A673 (cell line): ENCODE measurements around the gene TSPAN10. TPM values are rescaled to one million over a fixed set of nuclear protein-coding genes. Genes with fewer than 3 reads are reported as not detected.
"Not testable (repeated sequence)": the region's sequence is repeated elsewhere in the genome, so short reads cannot be mapped to it uniquely, and the experiment has no call there.

Experiments used
- BruUV-seq: library from RNA; stranded (reverse); fragments of 400-500 nt; replicated peaks from 2 replicates; lab custom pipeline; 2021; lab: Mats Ljungman, UMichigan
- CTCF ChIA-PET: fragments of 300-600 bp; sonication (Branson Sonifier 250); formaldehyde crosslinking; loops from one replicate; lab custom pipeline; 2022; ENCODE audit warnings: antibody characterized with exemption; lab: Charles Lee
- POLR2A ChIA-PET: fragments of 300-600 bp; sonication (Branson Sonifier 250); formaldehyde crosslinking; loops from one replicate; lab custom pipeline; 2022; ENCODE audit warnings: antibody characterized with exemption; ENCODE audit not compliant: low non-redundant PET; lab: Charles Lee
- DNase-seq: peaks from one replicate; pipeline ENCODE4 v3.0.0-alpha.2; 2015; ENCODE audit warnings: low spot score
- H3K27ac ChIP-seq: fragments of 200-600 bp; sonication (generic); 2 replicates; pipeline ENCODE4 v1.5.1; 2016; ENCODE audit warnings: mixed run types, low read depth, mild to moderate bottlenecking, mixed read lengths, antibody characterized with exemption, low read length; ENCODE audit not compliant: poor library complexity, severe bottlenecking
- H3K27me3 ChIP-seq: fragments of 200-600 bp; sonication (generic); replicated peaks from 2 replicates; pipeline ENCODE4 v1.6.1; 2017; ENCODE audit warnings: mixed run types, low read depth, mild to moderate bottlenecking, mixed read lengths, antibody characterized with exemption, low read length; ENCODE audit not compliant: insufficient read depth, poor library complexity
- H3K36me3 ChIP-seq: fragments of 200-600 bp; sonication (generic); 2 replicates; pipeline ENCODE4 v1.6.1; 2016; ENCODE audit warnings: mixed run types, mild to moderate bottlenecking, mixed read lengths, antibody characterized with exemption, low read length; ENCODE audit not compliant: insufficient read depth, poor library complexity, severe bottlenecking
- H3K4me1 ChIP-seq: fragments of 200-600 bp; sonication (generic); 2 replicates; pipeline ENCODE4 v1.6.1; 2017; ENCODE audit warnings: mixed run types, mild to moderate bottlenecking, mixed read lengths, antibody characterized with exemption, low read length; ENCODE audit not compliant: insufficient read depth, poor library complexity, severe bottlenecking
- H3K4me3 ChIP-seq: fragments of 200-600 bp; sonication (generic); 2 replicates; pipeline ENCODE4 v1.5.1; 2016; ENCODE audit warnings: low read depth, mixed run types, mild to moderate bottlenecking, mixed read lengths, low read length; ENCODE audit not compliant: poor library complexity, severe bottlenecking
- H3K9me3 ChIP-seq: fragments of 200-600 bp; sonication (generic); 2 replicates; pipeline ENCODE4 v1.6.1; 2016; ENCODE audit warnings: mixed run types, low read depth, mild to moderate bottlenecking, mixed read lengths, antibody characterized with exemption, low read length; ENCODE audit not compliant: poor library complexity, severe bottlenecking
- EZH2 ChIP-seq: fragments of 200-600 bp; sonication (generic); IDR thresholded peaks from 2 replicates; pipeline ENCODE4 v1.6.1; 2017; ENCODE audit warnings: borderline replicate concordance, low read depth, mild to moderate bottlenecking, mixed read lengths, antibody characterized with exemption, low read length; ENCODE audit not compliant: poor library complexity, severe bottlenecking
- intact Hi-C: fragments of 100-400 bp; cut with micrococcal nuclease; formaldehyde crosslinking; loops from one replicate; pipeline ENCODE4 v1.10.0; 2022; ENCODE audit not compliant: unreplicated experiment
- total RNA-seq: library from RNA; stranded (reverse); gene quantifications from 2 replicates; pipeline ENCODE4 v1.2.3, GENCODE V29; 2021
- TF ChIP-seq, protein P1 (sequence below): fragments of 300-800, 200-600 bp; sonication (generic); conservative IDR thresholded peaks from 2 replicates; pipeline ENCODE4 v1.5.1; 2017; ENCODE audit warnings: low read depth, mild to moderate bottlenecking, antibody characterized with exemption, low read length, moderate library complexity, mixed read lengths

Gene TSPAN10
- total RNA-seq, 1 experiment from 2014 or later = 1.1 TPM

DNA sequence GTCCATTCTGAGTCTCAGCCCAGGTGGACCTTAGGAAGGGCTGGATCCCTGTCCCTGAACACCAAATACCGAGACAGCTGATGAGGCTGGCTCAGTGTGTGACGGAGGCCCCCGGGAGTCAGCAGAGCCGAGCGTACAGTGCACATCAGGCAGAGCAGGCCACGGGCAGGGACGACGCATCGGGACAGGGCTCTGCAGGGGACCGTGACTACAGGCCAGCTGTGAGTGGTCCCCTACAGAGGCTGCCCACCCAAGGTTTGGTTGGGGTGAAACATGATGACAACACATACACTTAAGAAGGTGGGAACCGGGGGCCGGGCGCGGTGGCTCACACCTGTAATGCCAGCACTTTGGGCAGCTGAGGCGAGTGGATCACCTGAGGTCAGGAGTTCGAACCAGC, 36.0 kb downstream of the TSPAN10 start:
- no TSS peak for BruUV-seq
- no peak overlapping the region for H3K27ac ChIP-seq
- no peak for DNase-seq
- H3K27me3 ChIP-seq = no peaks in the 10 kb centered on the region
- H3K4me3 ChIP-seq = no peak overlapping the region
- TF ChIP-seq EZH2 = no peak
- TF ChIP-seq, protein P1, sequence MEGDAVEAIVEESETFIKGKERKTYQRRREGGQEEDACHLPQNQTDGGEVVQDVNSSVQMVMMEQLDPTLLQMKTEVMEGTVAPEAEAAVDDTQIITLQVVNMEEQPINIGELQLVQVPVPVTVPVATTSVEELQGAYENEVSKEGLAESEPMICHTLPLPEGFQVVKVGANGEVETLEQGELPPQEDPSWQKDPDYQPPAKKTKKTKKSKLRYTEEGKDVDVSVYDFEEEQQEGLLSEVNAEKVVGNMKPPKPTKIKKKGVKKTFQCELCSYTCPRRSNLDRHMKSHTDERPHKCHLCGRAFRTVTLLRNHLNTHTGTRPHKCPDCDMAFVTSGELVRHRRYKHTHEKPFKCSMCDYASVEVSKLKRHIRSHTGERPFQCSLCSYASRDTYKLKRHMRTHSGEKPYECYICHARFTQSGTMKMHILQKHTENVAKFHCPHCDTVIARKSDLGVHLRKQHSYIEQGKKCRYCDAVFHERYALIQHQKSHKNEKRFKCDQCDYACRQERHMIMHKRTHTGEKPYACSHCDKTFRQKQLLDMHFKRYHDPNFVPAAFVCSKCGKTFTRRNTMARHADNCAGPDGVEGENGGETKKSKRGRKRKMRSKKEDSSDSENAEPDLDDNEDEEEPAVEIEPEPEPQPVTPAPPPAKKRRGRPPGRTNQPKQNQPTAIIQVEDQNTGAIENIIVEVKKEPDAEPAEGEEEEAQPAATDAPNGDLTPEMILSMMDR = no peak
- peaks cover 4% of the 10 kb centered on the region for H3K4me1 ChIP-seq
- POLR2A ChIA-PET = no interaction called here
- CTCF ChIA-PET = no interaction called here
- intact Hi-C loops = no loop called here
- H3K9me3 ChIP-seq = no peaks in the 10 kb centered on the region
- H3K36me3 ChIP-seq = peaks cover 69% of the 10 kb centered on the region

DNA sequence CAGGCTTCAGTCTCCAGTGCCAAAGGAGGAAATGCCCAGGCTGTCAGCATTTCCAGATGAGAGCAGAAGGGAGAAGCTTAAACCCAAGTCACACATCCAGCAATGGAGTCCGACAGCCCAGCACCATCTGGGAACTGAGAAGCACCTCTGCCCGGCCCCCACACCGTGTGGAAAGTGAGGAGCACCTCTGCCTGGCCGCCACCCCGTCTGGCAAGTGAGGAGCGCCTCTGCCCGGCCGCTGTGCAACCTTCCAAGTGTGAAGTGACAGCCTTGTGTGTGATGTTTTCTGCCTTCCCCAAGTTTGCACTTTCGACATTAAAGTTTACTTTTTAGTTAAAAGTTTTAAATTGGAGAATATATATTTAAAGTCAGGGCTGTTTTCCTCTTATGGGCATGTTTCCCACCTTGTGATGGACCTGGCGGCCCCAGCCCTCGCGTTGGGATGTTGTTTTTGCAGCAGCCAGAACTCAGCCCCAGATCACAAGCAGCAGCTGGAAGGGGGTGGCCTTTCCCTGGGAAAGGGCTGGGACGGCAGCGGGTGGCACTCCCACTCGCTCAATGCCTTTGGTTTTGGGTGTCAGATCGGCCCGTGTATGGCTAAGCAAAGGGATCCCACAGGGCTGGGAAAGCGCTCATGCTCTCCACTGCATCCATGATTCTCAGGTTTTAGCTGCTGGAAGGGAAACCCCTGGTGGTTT, 36.7 kb downstream of the TSPAN10 start:
- H3K36me3 ChIP-seq = peaks cover 61% of the 10 kb centered on the region
- TF ChIP-seq, protein P1 = no peak
- no peak for TF ChIP-seq EZH2

DNA sequence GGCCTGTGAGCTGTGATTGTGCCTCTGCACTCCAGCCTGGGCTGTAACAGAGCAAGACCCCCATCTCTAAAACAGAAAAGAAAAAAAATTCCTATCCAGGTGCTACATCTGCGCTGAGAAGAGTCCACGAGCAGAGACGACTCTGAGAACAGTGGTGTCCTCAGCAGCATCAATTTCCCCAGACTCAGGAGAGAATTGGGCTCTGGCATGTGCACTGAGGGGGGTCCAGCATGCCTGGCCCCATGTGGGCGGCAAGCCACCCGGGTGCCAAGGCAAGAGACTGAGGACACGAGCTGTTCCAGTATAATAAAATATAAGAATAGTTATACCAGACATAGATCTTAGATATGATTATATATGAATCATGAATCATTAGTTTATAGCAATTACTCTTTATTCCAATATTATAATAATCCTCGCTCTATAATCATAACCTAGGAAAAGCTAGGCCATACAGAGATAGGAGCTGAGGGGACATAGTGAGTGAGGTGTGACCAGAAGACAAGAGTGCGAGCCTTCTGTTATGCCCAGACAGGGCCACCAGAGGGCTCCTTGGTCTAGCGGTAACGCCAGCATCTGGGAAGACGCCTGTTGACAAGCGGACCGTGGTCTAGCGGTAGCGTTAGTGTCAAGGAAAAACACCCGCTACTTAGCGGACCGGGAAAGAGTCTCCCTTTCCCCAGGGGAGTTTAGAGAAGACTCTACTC, 38.7 kb downstream of the TSPAN10 start:
- H3K9me3 ChIP-seq, BruUV-seq, H3K4me3 ChIP-seq, H3K27me3 ChIP-seq, H3K27ac ChIP-seq, H3K4me1 ChIP-seq, intact Hi-C loops: not testable (repeated sequence)
- CTCF ChIA-PET = interaction anchor here (0.6 to 0.9 kb wide), 2 partner anchors 8 to 51 kb away, joined by 3 to 4 read pairs; no protein-coding TSS in a partner anchor
- DNase-seq = peak; percentile 37
- peaks cover 44% of the 10 kb centered on the region for H3K36me3 ChIP-seq
- TF ChIP-seq, protein P1 = peak; percentile 50
- POLR2A ChIA-PET = interaction anchor here (0.7 kb wide), 1 partner anchor 33 kb away, joined by 3 read pairs; no protein-coding TSS in a partner anchor

More for the DNA sequence above, 36.7 kb downstream of the TSPAN10 start:
- POLR2A ChIA-PET = no interaction called here
- intact Hi-C loops = no loop called here
- H3K27ac ChIP-seq = no peak overlapping the region
- H3K4me1 ChIP-seq = no peaks in the 10 kb centered on the region
- no peak for DNase-seq
- CTCF ChIA-PET = no interaction called here
- no peaks in the 10 kb centered on the region for H3K9me3 ChIP-seq
- no peaks in the 10 kb centered on the region for H3K27me3 ChIP-seq
- no TSS peak for BruUV-seq
- H3K4me3 ChIP-seq = no peak overlapping the region
